ENCODE data around the gene ARID5A.

The ARID5A gene

GRCh38 chr2:96568094-96568493 lies 31.5 kb downstream of the ARID5A start:
- DNase-seq (ENCODE audit: low read depth) = no peak
- H3K4me3 ChIP-seq (ENCODE audit: control insufficient read depth, low read depth, low read length) = no peak overlapping the region
- TF ChIP-seq, protein P1, sequence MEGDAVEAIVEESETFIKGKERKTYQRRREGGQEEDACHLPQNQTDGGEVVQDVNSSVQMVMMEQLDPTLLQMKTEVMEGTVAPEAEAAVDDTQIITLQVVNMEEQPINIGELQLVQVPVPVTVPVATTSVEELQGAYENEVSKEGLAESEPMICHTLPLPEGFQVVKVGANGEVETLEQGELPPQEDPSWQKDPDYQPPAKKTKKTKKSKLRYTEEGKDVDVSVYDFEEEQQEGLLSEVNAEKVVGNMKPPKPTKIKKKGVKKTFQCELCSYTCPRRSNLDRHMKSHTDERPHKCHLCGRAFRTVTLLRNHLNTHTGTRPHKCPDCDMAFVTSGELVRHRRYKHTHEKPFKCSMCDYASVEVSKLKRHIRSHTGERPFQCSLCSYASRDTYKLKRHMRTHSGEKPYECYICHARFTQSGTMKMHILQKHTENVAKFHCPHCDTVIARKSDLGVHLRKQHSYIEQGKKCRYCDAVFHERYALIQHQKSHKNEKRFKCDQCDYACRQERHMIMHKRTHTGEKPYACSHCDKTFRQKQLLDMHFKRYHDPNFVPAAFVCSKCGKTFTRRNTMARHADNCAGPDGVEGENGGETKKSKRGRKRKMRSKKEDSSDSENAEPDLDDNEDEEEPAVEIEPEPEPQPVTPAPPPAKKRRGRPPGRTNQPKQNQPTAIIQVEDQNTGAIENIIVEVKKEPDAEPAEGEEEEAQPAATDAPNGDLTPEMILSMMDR (IDR thresholded peaks at IDR 0.05; ENCODE audit: control insufficient read depth, insufficient read depth, low read depth, low read length, missing control alignments) = no peak

DNA sequence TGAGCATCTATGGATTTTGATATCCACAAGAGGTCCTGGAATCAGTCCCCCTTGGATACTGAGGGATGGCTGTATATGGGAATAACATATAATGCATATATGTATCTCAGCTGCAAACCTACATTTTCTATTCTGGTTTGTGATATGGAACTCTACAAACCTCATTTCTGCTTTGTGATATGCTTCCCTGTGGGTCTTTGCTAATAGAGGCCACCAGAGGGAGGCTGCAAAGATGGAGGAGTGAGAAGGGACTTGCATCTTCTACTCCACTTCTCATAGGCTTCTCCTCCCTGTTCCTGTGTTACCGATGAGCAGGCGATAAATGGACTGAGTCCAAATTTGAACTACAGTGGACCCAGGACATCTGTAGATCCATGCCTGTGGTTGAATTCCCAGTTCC lies 37.8 kb downstream of the ARID5A start:
- no peak overlapping the region for H3K4me3 ChIP-seq (ENCODE audit: control insufficient read depth, low read depth, low read length)
- TF ChIP-seq, protein P1 (IDR thresholded peaks at IDR 0.05; ENCODE audit: control insufficient read depth, insufficient read depth, low read depth, low read length, missing control alignments) = peak; percentile 25
- no peak for DNase-seq (ENCODE audit: low read depth)

- H3K4me3 ChIP-seq (ENCODE audit: control insufficient read depth, low read depth, low read length) = no peak overlapping the region
- TF ChIP-seq, protein P1 (IDR thresholded peaks at IDR 0.05; ENCODE audit: control insufficient read depth, insufficient read depth, low read depth, low read length, missing control alignments) = no peak
- DNase-seq (ENCODE audit: low read depth) = no peak
Measured at GRCh38 chr2:96575785-96576456, 39.4 kb downstream of the ARID5A start.

GRCh38 chr2:96577501-96577900 lies 40.9 kb downstream of the ARID5A start:
- no peak overlapping the region for H3K4me3 ChIP-seq (ENCODE audit: control insufficient read depth, low read depth, low read length)
- TF ChIP-seq, protein P1 (IDR thresholded peaks at IDR 0.05; ENCODE audit: control insufficient read depth, insufficient read depth, low read depth, low read length, missing control alignments) = no peak
- no peak for DNase-seq (ENCODE audit: low read depth)

GRCh38 chr2:96578731-96579130 lies 42.2 kb downstream of the ARID5A start:
- DNase-seq (ENCODE audit: low read depth) = no peak

DNA sequence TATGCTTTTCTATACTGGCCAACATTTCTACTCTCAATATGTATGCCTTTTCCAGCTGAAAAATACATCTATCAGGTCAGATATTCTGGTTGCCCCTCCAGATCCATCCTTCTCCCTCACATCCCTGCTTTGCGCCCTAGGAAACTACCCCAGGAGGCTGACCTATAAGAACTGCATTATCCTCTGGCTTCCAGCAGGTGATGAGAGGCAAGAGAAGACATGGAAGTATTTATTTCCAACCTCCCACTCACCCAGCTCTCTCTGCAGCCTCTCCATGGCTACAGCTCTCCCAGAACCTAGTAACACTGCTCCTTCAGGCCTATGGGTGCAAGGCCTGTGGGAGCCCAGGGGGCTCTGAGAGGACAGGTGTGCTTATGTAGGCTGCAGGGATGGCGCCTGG lies 42.9 kb downstream of the ARID5A start:
- TF ChIP-seq, protein P1 (IDR thresholded peaks at IDR 0.05; ENCODE audit: control insufficient read depth, insufficient read depth, low read depth, low read length, missing control alignments) = no peak
- no peak for DNase-seq (ENCODE audit: low read depth)
- no peak overlapping the region for H3K4me3 ChIP-seq (ENCODE audit: control insufficient read depth, low read depth, low read length)

More at GRCh38 chr2:96578731-96579130, 42.2 kb downstream of the ARID5A start:
- H3K4me3 ChIP-seq (ENCODE audit: control insufficient read depth, low read depth, low read length) = no peak overlapping the region
- TF ChIP-seq, protein P1 (IDR thresholded peaks at IDR 0.05; ENCODE audit: control insufficient read depth, insufficient read depth, low read depth, low read length, missing control alignments) = no peak

All from AG09309 (cell line).